ENCODE results near the gene FAM118B. TPM values are rescaled to one million over a fixed set of nuclear protein-coding genes. Genes with fewer than 3 reads are reported as not detected.

FAM118B gene
- 19.6 and 24.5 TPM in 2 replicates for total RNA-seq (2014; rRNA removed; shearing (Covaris generic))

- peaks cover 18% of the 10 kb centered on the region for H3K36me3 ChIP-seq
- H3K4me1 ChIP-seq: no peaks in the 10 kb centered on the region; the same call in 1 of the 2 replicates
- no peaks in the 10 kb centered on the region for H3K27me3 ChIP-seq
- no peaks in the 10 kb centered on the region for H3K9me3 ChIP-seq (replicated peaks)
- peak within 1 kb of the TSS; percentile 58 for H3K27ac ChIP-seq
- peak; percentile 94 to 96 for DNase-seq
- peak within 1 kb of the TSS; percentile 87 for H3K4me3 ChIP-seq
Measured at GRCh38 chr11:126211236-126212088, at the start of gene FAM118B, which contains the start of gene RPUSD4. FAM118B (plus strand) TSS chr11:126211782; CDS start chr11:126235002, 23,220 bp downstream. RPUSD4 (minus strand) TSS chr11:126211650; CDS start chr11:126211638, 12 bp downstream.

- Histone ChIP-seq H3K4me1 (peaks cover 19% of the 10 kb centered on the region), H3K4me3 (no peak overlapping the region), H3K27ac (no peak overlapping the region), H3K36me3 (no peaks in the 10 kb centered on the region), H3K9me3 (replicated peaks) (0 out of 2 replicates have a peak, but pooled peaks cover 3% of the 10 kb centered on the region), H3K27me3 (no peaks in the 10 kb centered on the region)
- peak; percentile 29 to 49 for DNase-seq
Measured at GRCh38 chr11:126162306-126163030, 49.1 kb upstream of the FAM118B start.

GRCh38 chr11:126163074-126163700 lies 48.4 kb upstream of the FAM118B start:
- Histone ChIP-seq H3K4me1 (peaks cover 14% of the 10 kb centered on the region), H3K4me3 (no peak overlapping the region), H3K27me3 (no peaks in the 10 kb centered on the region), H3K9me3 (replicated peaks) (0 out of 2 replicates have a peak, but pooled peaks cover 3% of the 10 kb centered on the region), H3K36me3 (no peaks in the 10 kb centered on the region), H3K27ac (no peak overlapping the region)
- DNase-seq: no peak

- Histone ChIP-seq H3K27me3 (no peaks in the 10 kb centered on the region), H3K4me3 (no peak overlapping the region), H3K4me1 (peaks cover 8% of the 10 kb centered on the region; the same call in 1 of the 2 replicates), H3K9me3 (replicated peaks) (0 out of 2 replicates have a peak, but pooled peaks cover 3% of the 10 kb centered on the region), H3K36me3 (no peaks in the 10 kb centered on the region), H3K27ac (no peak overlapping the region)
- no peak for DNase-seq
Measured at GRCh38 chr11:126163779-126164178, 47.8 kb upstream of the FAM118B start.

- 0 out of 2 replicates have a peak, but pooled peaks cover 3% of the 10 kb centered on the region for H3K9me3 ChIP-seq (replicated peaks)
- DNase-seq: no peak
- no peak overlapping the region for H3K4me3 ChIP-seq
- no peak overlapping the region for H3K27ac ChIP-seq
- no peaks in the 10 kb centered on the region for H3K36me3 ChIP-seq
- H3K4me1 ChIP-seq: peaks cover 7% of the 10 kb centered on the region; the same call in 1 of the 2 replicates
- H3K27me3 ChIP-seq: no peaks in the 10 kb centered on the region
Measured at GRCh38 chr11:126164781-126165180, 46.8 kb upstream of the FAM118B start.

- Histone ChIP-seq H3K4me3 (no peak overlapping the region), H3K9me3 (replicated peaks) (0 out of 2 replicates have a peak, but pooled peaks cover 3% of the 10 kb centered on the region), H3K36me3 (no peaks in the 10 kb centered on the region), H3K27ac (no peak overlapping the region), H3K27me3 (no peaks in the 10 kb centered on the region), H3K4me1 (peaks cover 7% of the 10 kb centered on the region; the same call in 1 of the 2 replicates)
- no peak for DNase-seq
Measured at GRCh38 chr11:126165311-126165720, 46.3 kb upstream of the FAM118B start.

GRCh38 chr11:126165757-126166156 lies 45.8 kb upstream of the FAM118B start:
- 0 out of 2 replicates have a peak, but pooled peaks cover 3% of the 10 kb centered on the region for H3K9me3 ChIP-seq (replicated peaks)
- no peak for DNase-seq
- no peak overlapping the region for H3K4me3 ChIP-seq
- H3K27me3 ChIP-seq: no peaks in the 10 kb centered on the region
- peaks cover 7% of the 10 kb centered on the region; the same call in 1 of the 2 replicates for H3K4me1 ChIP-seq
- H3K36me3 ChIP-seq: no peaks in the 10 kb centered on the region
- H3K27ac ChIP-seq: no peak overlapping the region

- DNase-seq: no peak
- peaks cover 7% of the 10 kb centered on the region; the same call in 1 of the 2 replicates for H3K4me1 ChIP-seq
- H3K27me3 ChIP-seq: no peaks in the 10 kb centered on the region
- no peak overlapping the region for H3K4me3 ChIP-seq
- no peaks in the 10 kb centered on the region for H3K36me3 ChIP-seq
- H3K27ac ChIP-seq: no peak overlapping the region
- 0 out of 2 replicates have a peak, but pooled peaks cover 3% of the 10 kb centered on the region for H3K9me3 ChIP-seq (replicated peaks)
Measured at GRCh38 chr11:126166413-126166812, 45.2 kb upstream of the FAM118B start.

- no peak overlapping the region for H3K27ac ChIP-seq
- no peaks in the 10 kb centered on the region for H3K27me3 ChIP-seq
- peak; percentile 26 to 40 for DNase-seq
- no peaks in the 10 kb centered on the region for H3K9me3 ChIP-seq (replicated peaks)
- H3K36me3 ChIP-seq: no peaks in the 10 kb centered on the region
- H3K4me3 ChIP-seq: no peak overlapping the region
- H3K4me1 ChIP-seq: peaks cover 7% of the 10 kb centered on the region; the same call in 1 of the 2 replicates
Measured at GRCh38 chr11:126167488-126167887, 44.1 kb upstream of the FAM118B start.

- DNase-seq: no peak
- H3K36me3 ChIP-seq: no peaks in the 10 kb centered on the region
Measured at GRCh38 chr11:126169291-126169690, 42.3 kb upstream of the FAM118B start.

GRCh38 chr11:126172596-126173038 lies 39.0 kb upstream of the FAM118B start:
- no peak for DNase-seq
- no peaks in the 10 kb centered on the region for H3K9me3 ChIP-seq (replicated peaks)
- no peaks in the 10 kb centered on the region for H3K27me3 ChIP-seq
- H3K4me3 ChIP-seq: no peak overlapping the region
- no peak overlapping the region for H3K27ac ChIP-seq
- no peaks in the 10 kb centered on the region for H3K36me3 ChIP-seq
- 0 out of 2 replicates have a peak, but pooled peaks cover under 1% of the 10 kb centered on the region for H3K4me1 ChIP-seq

More at GRCh38 chr11:126169291-126169690, 42.3 kb upstream of the FAM118B start:
- no peaks in the 10 kb centered on the region for H3K27me3 ChIP-seq
- no peak overlapping the region for H3K27ac ChIP-seq
- no peaks in the 10 kb centered on the region for H3K9me3 ChIP-seq (replicated peaks)
- no peak overlapping the region for H3K4me3 ChIP-seq
- H3K4me1 ChIP-seq: peaks cover 7% of the 10 kb centered on the region; the same call in 1 of the 2 replicates

GRCh38 chr11:126173257-126173656 lies 38.3 kb upstream of the FAM118B start:
- Histone ChIP-seq H3K27me3 (no peaks in the 10 kb centered on the region), H3K27ac (no peak overlapping the region), H3K9me3 (replicated peaks) (no peaks in the 10 kb centered on the region), H3K4me3 (no peak overlapping the region), H3K4me1 (no peaks in the 10 kb centered on the region), H3K36me3 (no peaks in the 10 kb centered on the region)
- no peak for DNase-seq

- H3K36me3 ChIP-seq: no peaks in the 10 kb centered on the region
- no peaks in the 10 kb centered on the region for H3K9me3 ChIP-seq (replicated peaks)
- H3K4me1 ChIP-seq: no peaks in the 10 kb centered on the region
- no peaks in the 10 kb centered on the region for H3K27me3 ChIP-seq
- no peak for DNase-seq
- no peak overlapping the region for H3K27ac ChIP-seq
- no peak overlapping the region for H3K4me3 ChIP-seq
Measured at GRCh38 chr11:126174816-126175215, 36.8 kb upstream of the FAM118B start.

GRCh38 chr11:126175393-126175792 lies 36.2 kb upstream of the FAM118B start:
- no peaks in the 10 kb centered on the region for H3K9me3 ChIP-seq (replicated peaks)
- H3K27me3 ChIP-seq: no peaks in the 10 kb centered on the region
- H3K4me1 ChIP-seq: no peaks in the 10 kb centered on the region
- H3K4me3 ChIP-seq: no peak overlapping the region
- H3K27ac ChIP-seq: no peak overlapping the region
- DNase-seq: no peak
- H3K36me3 ChIP-seq: no peaks in the 10 kb centered on the region
